ENCODE measurements around the gene ELN.

The ELN gene

DNA sequence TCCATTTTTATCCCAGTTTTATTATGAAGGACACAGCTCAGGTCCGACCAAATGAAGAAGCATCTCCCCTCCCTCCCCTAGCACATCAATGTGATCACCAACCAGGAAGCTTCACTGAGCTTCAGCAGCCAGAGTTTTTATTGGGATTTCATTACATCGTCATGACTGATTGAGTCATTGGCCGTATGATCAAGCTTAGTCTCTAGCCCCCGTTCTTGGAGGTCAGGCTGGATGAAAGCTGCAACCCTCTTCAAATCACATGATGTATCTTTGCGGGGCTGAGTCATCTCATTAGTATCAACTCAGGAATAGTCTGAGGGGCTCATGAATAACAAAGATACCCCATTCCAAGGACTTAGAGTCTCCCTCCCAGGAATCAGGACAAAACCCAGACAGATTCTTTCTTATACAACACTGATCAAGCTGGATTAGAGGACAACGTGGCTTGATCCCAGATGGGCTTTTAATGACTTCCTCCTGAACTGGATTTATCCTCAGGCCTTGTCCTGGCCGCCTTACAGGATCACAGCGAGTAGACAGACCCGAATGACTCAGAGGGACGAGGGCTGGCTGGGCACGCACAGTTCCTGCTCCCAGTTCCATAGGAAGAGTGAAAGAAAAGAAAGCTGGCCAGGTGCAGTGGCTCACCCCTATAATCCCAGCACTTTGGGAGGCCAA, 70.1 kb downstream of the ELN start:
- no peak for DNase-seq

DNA sequence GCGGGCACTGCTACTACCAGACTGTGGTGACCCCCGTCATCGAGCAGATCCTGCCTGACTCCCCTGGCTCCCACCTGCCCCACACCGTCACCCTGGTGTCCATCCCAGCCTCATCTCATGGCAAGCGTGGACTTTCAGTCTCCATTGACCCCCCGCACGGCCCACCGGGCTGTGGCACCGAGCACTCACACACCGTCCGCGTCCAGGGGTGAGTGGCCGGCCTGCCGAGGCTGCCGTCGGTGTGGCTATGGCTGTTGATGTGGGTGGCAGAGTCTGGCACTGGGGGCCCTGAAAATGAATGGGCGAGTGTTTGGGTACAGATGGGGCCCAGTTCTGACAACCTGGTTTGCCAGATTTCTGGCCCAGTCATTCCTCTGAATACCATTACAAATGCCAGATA, 71.1 kb downstream of the ELN start:
- DNase-seq, result no peak

DNA sequence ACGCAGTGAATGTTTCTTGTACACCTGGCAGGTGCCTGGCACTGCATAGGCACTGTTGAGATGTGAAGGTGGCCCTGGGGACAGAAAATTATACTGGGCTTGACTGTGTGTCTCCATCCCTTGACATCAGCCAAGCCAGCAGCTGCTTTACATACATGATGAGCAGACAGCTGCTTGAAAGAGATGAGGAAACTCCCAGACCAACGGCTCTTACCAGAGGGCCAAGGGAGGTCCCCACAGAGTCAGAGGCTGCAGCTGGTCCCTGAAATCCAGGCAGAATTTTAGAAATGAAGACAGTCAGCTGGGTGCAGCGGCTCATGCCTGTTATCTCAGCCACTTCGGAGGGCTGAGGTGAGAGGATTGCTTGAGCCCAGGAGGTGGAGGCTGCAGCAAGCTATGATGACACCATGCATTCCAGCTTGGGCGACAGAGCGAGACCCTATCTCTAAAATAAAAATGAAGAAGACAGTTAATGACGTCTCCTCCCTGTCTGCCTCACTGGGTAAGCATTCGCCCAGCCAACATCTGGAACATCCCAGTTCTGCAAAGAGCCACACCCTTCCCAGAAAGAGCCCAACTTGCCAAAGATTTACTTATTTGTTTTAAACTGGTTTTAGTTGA, 73.2 kb downstream of the ELN start:
- DNase-seq, result no peak

DNA sequence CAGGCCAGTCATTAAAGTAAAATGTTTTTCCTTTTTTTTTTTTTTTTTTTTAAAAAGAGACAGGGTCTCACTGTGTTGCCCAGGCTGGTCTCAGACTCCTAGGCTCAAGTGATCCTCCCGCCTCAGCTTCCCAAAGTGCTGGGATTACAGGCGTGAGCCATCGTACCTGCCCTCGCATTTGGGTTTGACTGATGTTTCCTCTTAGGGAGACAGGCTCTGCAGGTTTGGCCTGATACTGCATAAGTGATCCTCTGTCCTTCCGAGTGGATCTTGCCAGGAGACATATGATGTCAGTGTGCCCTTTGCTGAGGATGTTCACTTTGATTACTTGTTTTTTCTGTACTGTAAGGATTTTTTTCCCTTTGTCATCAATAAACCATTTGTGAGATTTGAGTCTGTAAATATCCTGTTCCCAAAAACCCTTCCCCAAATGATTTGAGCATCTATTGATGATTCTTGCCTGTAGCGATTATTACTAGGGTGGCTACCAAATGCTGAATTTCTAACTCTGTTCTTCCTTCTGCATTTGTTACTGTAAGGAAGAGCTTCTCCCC, 75.3 kb downstream of the ELN start:
- no peak for DNase-seq

DNA sequence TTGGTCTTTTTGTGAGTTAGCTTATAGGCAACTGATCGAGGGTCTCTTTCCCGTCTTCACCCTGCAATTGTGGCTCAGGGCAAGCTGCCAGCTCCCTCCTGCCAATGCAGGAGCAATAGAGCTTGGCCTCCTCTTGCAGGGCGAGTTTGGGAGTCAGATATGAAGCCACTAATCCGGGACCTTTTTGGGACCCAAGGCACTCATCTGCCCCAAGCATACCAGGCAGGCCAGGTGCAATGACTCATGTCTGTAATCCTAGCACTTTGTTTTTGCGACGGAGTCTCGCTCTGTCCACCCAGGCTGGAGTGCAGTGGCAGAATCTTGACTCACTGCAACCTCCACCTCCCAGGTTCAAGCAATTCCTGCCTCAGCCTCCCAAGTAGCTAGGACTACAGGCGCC, 76.7 kb downstream of the ELN start:
- DNase-seq, result no peak

DNA sequence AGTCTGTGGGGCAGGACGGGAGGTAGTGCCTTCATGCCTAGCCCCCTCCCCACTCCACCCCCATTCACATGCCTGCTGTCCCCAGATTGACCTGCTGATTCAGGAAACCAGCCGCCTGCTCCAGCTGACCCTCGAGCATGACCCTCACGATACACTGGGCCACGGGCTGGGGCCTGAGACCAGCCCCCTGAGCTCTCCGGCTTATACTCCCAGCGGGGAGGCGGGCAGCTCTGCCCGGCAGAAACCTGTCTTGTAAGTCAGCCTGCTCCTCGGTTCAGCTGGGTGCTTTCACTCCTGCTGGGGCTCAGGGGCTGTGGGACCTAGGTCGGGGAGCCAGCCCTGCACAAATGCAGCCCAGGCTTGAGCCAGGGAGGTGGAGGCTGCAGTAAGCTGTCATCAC, 78.0 kb downstream of the ELN start:
- no peak for DNase-seq

DNA sequence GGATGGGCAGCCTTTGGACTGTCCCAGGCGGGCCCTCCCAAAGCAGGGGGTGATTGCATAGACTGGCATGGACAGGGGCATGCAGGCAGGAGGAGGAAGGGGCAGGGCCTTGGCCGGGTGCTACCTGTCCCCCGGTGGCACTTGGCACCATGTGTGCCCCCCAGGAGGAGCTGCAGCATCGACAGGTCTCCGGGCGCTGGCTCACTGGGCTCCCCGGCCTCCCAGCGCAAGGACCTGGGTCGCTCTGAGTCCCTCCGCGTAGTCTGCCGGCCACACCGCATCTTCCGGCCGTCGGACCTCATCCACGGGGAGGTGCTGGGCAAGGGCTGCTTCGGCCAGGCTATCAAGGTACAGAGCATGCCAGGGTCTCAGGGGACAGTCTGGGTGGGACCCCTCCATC, 78.9 kb downstream of the ELN start:
- no peak for DNase-seq

DNA sequence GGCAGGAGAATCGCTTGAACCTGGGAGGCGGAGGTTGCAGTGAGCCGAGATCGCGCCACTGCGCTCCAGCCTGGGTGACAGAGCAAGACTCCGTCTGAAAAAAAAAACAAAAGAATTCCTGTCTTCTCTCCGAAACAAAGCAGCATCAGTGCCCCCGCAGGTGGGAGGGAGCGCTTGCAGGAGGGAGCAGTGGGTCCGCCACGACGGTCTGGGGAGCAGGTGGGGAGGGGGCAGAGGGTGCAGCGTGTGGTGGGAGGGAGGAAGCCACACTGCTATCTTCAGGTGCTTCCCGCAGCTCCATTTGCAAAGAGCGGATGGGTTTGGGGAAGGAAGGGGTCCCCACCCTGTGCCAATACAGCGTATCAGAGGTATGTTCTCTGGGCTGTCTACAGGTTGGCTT, 87.4 kb downstream of the ELN start:
- DNase-seq, result no peak

DNA sequence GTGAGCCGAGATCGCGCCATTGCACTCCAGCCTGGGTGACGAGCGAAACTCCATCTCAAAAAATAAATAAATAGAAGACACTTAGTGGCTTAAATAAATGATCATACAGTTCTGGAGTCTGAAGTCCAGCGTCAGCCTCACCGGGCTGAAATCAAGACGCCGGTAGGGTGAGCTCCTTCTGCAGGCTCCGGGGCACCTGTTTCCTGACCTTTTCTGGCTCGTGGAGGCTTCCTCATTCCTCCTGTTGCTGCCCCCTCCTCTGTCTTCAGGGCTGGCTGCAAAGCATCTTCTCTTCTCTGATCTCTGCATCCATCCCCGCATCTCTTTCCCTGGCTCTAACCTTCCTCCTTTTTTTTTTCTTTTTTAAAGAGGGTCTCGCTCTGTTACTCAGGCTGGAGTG, 88.4 kb downstream of the ELN start:
- DNase-seq, result no peak

Data from NCI-H510A (cell line).